Kidney (tissue), 14 donors: ENCODE measurements around the gene BTN1A1. TPM values are rescaled to one million over a fixed set of nuclear protein-coding genes. Genes with fewer than 3 reads are reported as not detected.

Experiments used
- DNase-seq, 5 donors: peaks; one replicate each; pipeline ENCODE4 v3.0.0-alpha.2; 2013 to 2020
- FAIRE-seq: peaks from 2 replicates; lab custom pipeline; 2012; peaks lifted over from hg19 to GRCh38; lab: Jason Lieb, UNC
- H3K27ac ChIP-seq, 2 donors: one replicate each; pipeline ENCODE4 v1.7.0; 2013; ENCODE audit warnings: low read depth in 2 of 2, low read length in 2 of 2, inconsistent platforms in 1 of 2
- H3K27me3 ChIP-seq: one replicate; pipeline ENCODE4 v1.7.1; 2013; ENCODE audit warnings: low read length, inconsistent platforms; ENCODE audit not compliant: control insufficient read depth, insufficient read depth
- H3K36me3 ChIP-seq, 3 donors: one replicate each; pipeline versions ENCODE4 v1.7.0 to v1.7.1; 2013; ENCODE audit warnings: low read length in 3 of 3, control low read depth in 1 of 3, inconsistent platforms in 1 of 3; ENCODE audit not compliant: insufficient read depth in 3 of 3, control insufficient read depth in 2 of 3
- H3K4me1 ChIP-seq, 3 donors: one replicate each; pipeline versions ENCODE4 v1.7.0 to v1.7.1; 2013; ENCODE audit warnings: low read length in 3 of 3, inconsistent platforms in 1 of 3, low read depth in 1 of 3; ENCODE audit not compliant: control insufficient read depth in 2 of 3, insufficient read depth in 2 of 3
- H3K4me3 ChIP-seq, 3 donors: one replicate each; pipeline versions ENCODE4 v1.7.0 to v1.8.1; 2013; ENCODE audit warnings: low read length in 3 of 3, control low read depth in 1 of 3, inconsistent platforms in 1 of 3
- H3K9ac ChIP-seq, 3 donors: one replicate each; pipeline versions ENCODE4 v1.7.0 to v1.7.1; 2013; ENCODE audit warnings: low read length in 3 of 3, control low read depth in 1 of 3, inconsistent platforms in 1 of 3
- H3K9me3 ChIP-seq, 3 donors: one replicate each; pipeline versions ENCODE4 v1.7.0 to v1.7.1; 2013; ENCODE audit warnings: low read length in 3 of 3, control low read depth in 1 of 3, inconsistent platforms in 1 of 3; ENCODE audit not compliant: control insufficient read depth in 2 of 3, insufficient read depth in 1 of 3
- intact Hi-C: fragments of 100-400 bp; cut with DNase I; formaldehyde crosslinking; loops from one replicate; pipeline ENCODE4 v1.11.1; 2022
- polyA plus RNA-seq: library from polyadenylated mRNA; stranded (reverse); fragments of 350-450 nt; fragmentation: Illumina TruSeq; extraction: RNeasy Lipid Tissue Mini Kit (QIAGEN cat#74804); gene quantifications from one replicate; pipeline ENCODE4 v1.2.3, GENCODE V29; 2014; ENCODE audit warnings: low read depth, low replicate concordance; ENCODE audit not compliant: insufficient read depth
- total RNA-seq: library from RNA; stranded (reverse); fragmentation: NEBNext Ultra II Directional; extraction: Animal tissue kit (Norgen Biotek cat#: 25700); gene quantifications from one replicate; pipeline ENCODE4 v1.2.1, GENCODE V29; 2021
- TF ChIP-seq, protein P1 (sequence below): IDR thresholded peaks from 3 replicates; pipeline ENCODE4 v1.5.1; 2012; ENCODE audit warnings: mild to moderate bottlenecking, moderate library complexity, borderline replicate concordance; ENCODE audit not compliant: insufficient read depth; ENCODE audit errors: extremely low read depth
- donor health status: control.
- donor health status: control.
- donor health status: control.
- donor health status: control.
- donor health status: control.
- donor health status: DM: yes; HTN: yes; CAD: no.
- donor health status: Normal renal cell carcinoma (clear cell type).

The BTN1A1 gene
- total and polyA plus RNA-seq, 2 donors from 2014 or later, result 0.09 TPM; not detected in 1

DNA sequence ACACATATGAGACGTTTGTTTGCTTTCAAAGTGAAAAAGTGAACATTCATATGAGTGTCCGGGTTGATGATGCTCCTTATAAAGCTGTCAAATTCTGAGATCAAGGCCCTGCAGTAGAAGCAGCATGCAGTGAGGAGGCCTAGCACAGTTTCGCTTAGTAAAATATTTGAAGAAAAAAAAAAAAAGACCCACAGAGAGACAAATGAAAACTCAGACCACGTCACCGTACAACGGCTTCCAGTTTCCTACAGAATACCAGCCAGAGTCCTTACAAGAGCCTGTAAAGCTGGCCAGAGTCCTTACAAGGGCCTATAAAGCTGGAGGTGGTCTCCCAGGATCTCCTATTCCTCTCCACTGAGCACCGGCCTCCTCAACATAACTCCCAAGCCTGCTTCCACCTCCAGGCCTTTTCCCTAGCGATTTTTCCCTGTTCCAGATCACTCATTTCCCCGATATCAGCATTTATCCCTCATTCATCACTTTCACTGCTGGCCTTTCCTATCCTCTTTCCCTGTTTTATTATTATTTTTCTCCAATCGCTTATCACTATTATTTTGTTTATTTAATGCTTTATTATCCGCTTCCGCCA lies 36.6 kb downstream of the BTN1A1 start:
- DNase-seq, result peak in 3 of 5 donors; percentile 48 to 85 (median 74)
- intact Hi-C loops, result no loop called here
- TF ChIP-seq, protein P1, sequence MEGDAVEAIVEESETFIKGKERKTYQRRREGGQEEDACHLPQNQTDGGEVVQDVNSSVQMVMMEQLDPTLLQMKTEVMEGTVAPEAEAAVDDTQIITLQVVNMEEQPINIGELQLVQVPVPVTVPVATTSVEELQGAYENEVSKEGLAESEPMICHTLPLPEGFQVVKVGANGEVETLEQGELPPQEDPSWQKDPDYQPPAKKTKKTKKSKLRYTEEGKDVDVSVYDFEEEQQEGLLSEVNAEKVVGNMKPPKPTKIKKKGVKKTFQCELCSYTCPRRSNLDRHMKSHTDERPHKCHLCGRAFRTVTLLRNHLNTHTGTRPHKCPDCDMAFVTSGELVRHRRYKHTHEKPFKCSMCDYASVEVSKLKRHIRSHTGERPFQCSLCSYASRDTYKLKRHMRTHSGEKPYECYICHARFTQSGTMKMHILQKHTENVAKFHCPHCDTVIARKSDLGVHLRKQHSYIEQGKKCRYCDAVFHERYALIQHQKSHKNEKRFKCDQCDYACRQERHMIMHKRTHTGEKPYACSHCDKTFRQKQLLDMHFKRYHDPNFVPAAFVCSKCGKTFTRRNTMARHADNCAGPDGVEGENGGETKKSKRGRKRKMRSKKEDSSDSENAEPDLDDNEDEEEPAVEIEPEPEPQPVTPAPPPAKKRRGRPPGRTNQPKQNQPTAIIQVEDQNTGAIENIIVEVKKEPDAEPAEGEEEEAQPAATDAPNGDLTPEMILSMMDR, result no peak
- Histone ChIP-seq H3K9ac (peak overlapping the region; percentile 77 to 92 (median 88)), H3K36me3 (no peaks in the 10 kb centered on the region), H3K27me3 (no peaks in the 10 kb centered on the region), H3K4me3 (peak overlapping the region; percentile 74 to 97 (median 92)), H3K4me1 (peaks cover 6 to 14% (median 9%) of the 10 kb centered on the region in 3 donors), H3K9me3 (no peaks in the 10 kb centered on the region), H3K27ac (peak overlapping the region; percentile 76 to 96)
- FAIRE-seq, result no peak

DNA sequence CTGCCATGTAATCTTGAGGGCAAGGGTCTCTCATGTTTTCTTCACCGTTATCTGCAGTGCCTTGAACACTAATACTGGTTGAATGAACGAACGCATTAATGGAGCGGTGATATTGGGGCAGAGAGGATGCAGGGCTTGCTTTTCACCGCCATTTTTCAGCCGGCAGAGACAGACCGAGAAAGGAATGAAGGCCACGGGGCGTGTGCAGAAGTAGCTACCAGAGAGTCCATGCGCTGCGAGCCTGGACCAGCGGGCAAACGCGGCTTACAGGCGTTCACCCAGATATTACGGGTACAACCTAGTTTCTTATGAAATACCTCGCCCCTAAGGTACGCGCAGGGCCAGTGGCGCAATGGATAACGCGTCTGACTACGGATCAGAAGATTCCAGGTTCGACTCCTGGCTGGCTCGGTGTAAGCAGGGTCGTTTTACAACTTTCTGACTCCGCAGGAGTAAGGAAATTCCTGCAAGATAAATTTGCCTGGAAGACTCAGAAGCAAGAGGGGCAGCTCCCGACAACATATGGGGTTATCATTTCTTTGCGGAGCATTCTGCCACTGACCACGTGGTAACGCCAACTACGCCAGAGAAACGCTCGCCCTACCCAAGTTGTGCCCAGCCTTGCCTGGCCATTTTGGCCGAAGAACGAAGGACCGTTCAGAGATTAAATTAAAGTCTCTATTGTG lies 37.2 kb downstream of the BTN1A1 start:
- Histone ChIP-seq H3K27ac (peak overlapping the region; percentile 76 to 96), H3K27me3 (no peaks in the 10 kb centered on the region), H3K9ac (peak overlapping the region; percentile 77 to 92 (median 88)), H3K4me1 (peaks cover 6 to 14% (median 9%) of the 10 kb centered on the region in 3 donors), H3K9me3 (no peaks in the 10 kb centered on the region), H3K36me3 (no peaks in the 10 kb centered on the region), H3K4me3 (peak overlapping the region; percentile 74 to 97 (median 92))
- TF ChIP-seq, protein P1, result no peak
- peak; percentile 95 to 97 (median 96) for DNase-seq
- FAIRE-seq, result no peak
- intact Hi-C loops, result no loop called here

DNA sequence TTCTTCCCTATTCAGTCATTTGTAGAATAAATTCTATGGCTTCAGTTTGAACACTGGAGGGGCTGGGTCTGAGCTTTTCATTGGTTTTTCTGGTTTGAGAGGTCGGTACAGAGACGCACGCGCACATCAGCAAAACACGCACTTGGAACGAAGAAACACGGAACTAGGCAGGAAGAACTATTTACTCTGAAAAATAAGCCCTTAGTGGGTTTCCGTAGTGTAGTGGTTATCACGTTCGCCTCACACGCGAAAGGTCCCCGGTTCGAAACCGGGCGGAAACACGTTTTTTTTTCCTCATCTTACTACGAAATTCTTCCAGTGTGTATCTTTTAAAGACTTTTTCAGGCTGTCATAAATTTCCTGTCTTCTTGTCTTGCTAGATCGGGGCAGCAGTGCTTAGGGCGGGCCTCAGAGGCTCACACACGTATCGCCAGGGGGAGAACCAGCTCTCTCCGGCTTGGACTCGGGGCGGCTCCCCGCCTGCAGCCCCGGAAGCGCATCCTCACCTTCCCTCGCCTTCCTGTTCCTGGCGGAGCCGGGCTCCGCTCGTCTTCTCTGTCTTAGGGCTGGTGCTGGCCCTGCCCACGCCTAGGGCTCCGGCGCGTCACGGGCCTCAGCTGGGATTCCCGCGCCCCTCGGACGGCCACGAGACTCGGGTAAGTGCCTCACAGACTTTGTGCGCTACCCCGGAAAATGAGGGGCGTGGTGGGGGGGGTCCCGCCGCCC lies 37.9 kb downstream of the BTN1A1 start, which contains the start of gene HMGN4:
Gene HMGN4, plus strand, starts transcription at position 521 of the 726 bp plus-strand sequence. CDS start 6,841 bp downstream, outside the sequence.
- FAIRE-seq, result no peak
- intact Hi-C loops, result no loop called here
- H3K36me3 ChIP-seq, result peaks cover 0 to 4% (median 0%) of the 10 kb centered on the region in 3 donors
- H3K9me3 ChIP-seq, result no peaks in the 10 kb centered on the region
- peak within 1 kb of the TSS; percentile 74 to 97 (median 92) for H3K4me3 ChIP-seq
- peak; percentile 88 to 97 (median 96) for DNase-seq
- peak within 1 kb of the TSS; percentile 77 to 92 (median 88) for H3K9ac ChIP-seq
- H3K27me3 ChIP-seq, result no peaks in the 10 kb centered on the region
- H3K27ac ChIP-seq, result peak within 1 kb of the TSS; percentile 83 to 96
- H3K4me1 ChIP-seq, result peaks cover 6 to 14% (median 9%) of the 10 kb centered on the region in 3 donors
- TF ChIP-seq, protein P1, result no peak
